GM18520 (cell line): ENCODE measurements around the gene HBM.
"Not testable (repeated sequence)": the region's sequence is repeated elsewhere in the genome, so short reads cannot be mapped to it uniquely, and the experiment has no call there.

Source experiments
- ATAC-seq: cut with Tn5 transposase; IDR thresholded peaks from one replicate; pipeline ENCODE4 v1.9.1; 2021; ENCODE audit not compliant: unreplicated experiment

Gene HBM

DNA sequence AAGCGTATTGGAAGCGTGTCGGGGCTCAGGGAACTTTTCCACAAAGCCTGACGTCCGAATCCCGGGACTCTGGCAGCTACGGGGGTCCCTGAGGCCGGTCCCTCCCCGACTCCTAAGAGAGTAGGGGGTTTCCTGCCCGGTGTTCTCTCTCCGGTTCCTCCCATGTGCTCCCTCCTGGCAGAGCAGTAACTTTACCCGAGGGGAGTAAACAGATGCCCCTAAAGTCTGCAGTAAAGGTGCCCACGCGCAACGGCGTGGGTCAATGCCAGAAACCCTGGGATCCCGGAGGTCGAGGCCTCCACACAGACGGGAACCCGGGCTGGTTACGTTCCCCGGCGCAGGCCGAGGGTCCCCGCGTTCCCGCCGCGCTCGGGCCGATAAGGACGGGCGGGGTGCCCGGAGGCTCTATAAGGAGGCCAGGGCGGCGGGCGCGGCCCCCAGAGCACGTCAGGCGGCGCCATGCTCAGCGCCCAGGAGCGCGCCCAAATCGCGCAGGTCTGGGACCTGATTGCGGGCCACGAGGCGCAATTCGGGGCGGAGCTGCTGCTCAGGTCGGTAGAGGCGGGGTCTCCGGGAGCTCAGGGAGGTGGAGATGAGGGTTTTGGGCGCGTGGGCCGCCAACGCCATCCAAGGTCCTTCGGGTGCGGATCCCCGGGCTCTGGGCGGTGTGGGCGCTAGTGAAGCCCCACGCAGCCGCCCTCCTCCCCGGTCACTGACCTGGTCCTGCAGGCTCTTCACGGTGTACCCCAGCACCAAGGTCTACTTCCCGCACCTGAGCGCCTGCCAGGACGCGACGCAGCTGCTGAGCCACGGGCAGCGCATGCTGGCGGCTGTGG lies at the start of gene HBM:
Gene HBM (plus strand): TSS at position 440 of the 836 bp plus-strand sequence. CDS start 20 bp downstream, at position 460.
- ATAC-seq, result no peak

GRCh38 chr16:116015-116414 lies 49.8 kb upstream of the HBM start:
- ATAC-seq, result no peak

- no peak for ATAC-seq
Observed at GRCh38 chr16:117379-118365, 48.1 kb upstream of the HBM start.

DNA sequence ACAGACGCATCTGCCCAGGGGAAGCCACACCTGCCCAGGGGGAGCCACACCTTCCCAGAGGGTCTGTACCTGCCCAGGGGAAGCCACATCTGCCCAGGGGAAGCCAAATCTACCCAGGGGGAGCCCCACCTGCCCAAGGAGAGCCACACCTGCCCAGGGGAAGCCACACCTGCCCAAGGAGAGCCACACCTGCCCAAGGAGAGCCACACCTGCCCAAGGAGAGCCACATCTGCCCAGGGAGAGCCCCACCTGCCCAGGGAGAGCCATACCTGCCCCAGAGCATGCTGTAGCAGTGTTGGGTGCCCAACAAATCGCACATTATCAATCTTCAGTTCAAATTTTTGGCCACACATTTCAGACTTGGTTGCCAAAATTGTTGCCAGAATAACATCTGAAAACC lies 46.9 kb upstream of the HBM start:
- no peak for ATAC-seq

- no peak for ATAC-seq
Observed at GRCh38 chr16:119295-119694, 46.5 kb upstream of the HBM start.

DNA sequence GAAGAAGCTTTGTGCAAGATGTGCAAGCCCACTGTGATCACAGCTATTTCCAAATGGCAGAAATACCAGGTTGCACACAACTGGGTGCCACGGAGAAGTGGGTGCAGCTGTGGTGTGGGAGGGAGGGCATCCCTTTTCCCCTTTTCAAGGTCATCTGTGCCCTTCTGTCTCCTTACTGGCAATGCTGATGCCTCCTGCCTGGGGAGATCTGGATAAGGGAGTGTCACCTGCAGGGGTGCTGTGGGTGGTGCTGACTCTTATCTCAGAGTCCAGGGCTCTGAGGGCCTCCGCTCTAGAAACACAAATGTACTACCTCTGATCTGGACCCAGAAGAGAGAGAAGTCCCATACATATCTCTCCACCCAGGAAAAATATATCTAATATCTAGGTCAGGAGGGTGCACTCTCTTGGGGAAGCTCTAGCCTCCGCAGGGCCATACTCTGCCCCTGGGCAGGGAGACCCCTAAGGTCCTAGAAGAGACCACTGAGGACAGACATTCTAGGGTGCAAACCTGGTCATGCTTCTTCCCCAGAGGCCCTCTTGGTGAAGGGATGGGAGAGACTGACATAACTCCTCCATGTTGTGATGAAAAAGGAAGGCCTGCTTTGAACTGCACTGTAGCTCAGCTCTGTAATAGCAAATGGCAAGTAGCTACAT lies 45.8 kb upstream of the HBM start:
- ATAC-seq, result no peak

DNA sequence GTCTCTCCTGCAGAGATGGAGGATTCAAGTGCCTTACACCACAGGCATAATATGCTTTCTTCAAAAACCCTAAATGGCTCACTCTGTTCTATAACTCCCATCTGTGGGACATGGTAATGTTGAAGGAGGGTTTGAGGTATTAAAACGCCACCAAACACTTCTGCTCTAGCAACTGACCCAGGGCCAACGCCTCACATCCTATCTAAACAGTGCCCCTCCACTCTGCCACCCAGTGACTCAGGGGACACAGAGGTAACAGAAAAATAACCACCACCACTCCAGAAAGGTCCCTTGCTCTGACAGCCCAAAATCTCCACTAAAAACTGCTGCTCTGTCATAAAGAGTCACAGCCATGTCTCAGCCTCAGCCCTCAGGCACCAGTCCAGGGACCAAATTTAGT lies 45.0 kb upstream of the HBM start:
- ATAC-seq, result no peak

- ATAC-seq, result no peak
Observed at GRCh38 chr16:122361-122760, 43.4 kb upstream of the HBM start.

DNA sequence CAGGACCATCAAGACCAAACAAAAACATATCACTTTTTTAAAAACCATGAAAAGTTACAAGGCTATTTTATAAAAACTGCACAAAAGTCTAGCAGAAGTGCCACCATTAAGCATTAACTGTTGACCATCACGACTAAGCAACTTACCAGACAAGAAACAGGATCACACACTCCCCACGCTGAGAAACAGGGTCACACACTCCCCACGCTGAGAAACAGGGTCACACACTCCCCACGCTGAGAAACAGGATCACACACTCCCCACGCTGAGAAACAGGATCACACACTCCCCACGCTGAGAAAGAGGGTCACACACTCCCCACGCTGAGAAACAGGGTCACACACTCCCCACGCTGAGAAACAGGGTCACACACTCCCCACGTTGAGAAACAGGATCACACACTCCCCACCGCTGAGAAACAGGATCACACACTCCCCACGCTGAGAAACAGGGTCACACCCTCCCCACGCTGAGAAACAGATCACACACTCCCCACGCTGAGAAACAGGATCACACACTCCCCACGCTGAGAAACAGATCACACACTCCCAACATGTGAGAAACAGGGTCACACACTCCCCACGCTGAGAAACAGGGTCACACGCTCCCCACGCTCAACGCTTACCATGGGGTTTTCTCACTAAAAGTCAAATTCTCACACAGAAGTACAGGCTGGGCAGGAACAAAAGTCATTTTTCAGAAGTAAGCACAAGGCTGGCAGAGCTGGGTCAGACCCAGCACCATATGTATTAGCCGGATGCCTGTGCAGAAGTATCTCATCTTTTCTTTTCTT lies 42.0 kb upstream of the HBM start:
- not testable (repeated sequence) for ATAC-seq

GRCh38 chr16:125011-125410 lies 40.8 kb upstream of the HBM start:
- ATAC-seq, result no peak

GRCh38 chr16:129075-129474 lies 36.7 kb upstream of the HBM start:
- ATAC-seq, result no peak

GRCh38 chr16:130533-131173 lies 35.1 kb upstream of the HBM start:
- no peak for ATAC-seq

DNA sequence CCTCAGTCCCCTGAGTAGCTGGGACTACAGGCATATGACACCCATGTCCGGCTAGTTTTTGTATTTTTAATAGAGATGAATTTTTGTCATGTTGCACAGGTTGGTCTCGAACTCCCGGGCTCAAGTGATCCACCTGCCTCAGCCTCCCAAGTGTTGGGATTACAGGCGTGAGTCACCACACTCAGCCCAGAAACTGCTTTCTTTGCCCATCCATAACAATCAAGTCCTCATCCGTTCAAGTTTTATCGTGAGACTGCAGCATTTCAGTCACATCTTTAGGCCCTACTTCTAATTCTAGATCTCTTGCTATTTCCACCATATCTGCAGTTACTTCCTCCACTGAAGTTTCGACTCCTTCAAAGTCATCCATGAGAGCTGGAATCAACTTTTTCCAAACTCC lies 33.7 kb upstream of the HBM start:
- no peak for ATAC-seq

DNA sequence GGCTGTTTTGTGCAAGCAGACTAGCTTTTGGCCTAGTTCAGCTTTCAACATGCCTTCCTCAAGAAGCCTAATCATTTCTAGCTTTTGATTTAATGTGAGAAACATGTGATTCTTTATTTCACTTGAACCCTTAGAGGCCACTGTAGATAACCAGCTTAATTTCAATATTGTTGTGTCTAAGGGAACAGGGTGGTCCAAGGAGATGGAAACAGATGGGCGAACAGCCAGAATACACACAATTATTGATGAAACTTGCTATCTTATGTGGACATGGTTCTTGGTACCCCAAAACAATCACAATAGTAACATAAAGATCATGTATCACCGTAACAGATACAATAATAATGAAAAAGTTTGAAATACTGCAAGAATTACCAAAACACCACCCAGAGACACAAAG lies 32.1 kb upstream of the HBM start:
- ATAC-seq, result no peak

- ATAC-seq, result no peak
Observed at GRCh38 chr16:138049-138417, 27.7 kb upstream of the HBM start.

GRCh38 chr16:140175-140857 lies 25.5 kb upstream of the HBM start:
- ATAC-seq, result no peak

- ATAC-seq, result no peak
Observed at GRCh38 chr16:142405-142967, 23.3 kb upstream of the HBM start.

- no peak for ATAC-seq
Observed at GRCh38 chr16:143047-143446, 22.7 kb upstream of the HBM start.

- no peak for ATAC-seq
Observed at GRCh38 chr16:143456-143855, 22.3 kb upstream of the HBM start.
